Umbilical cord (tissue), 2 donors: ENCODE results near the gene ZNF682. TPM values are rescaled to one million over a fixed set of nuclear protein-coding genes. Genes with fewer than 3 reads are reported as not detected.
"Not testable (repeated sequence)": the region's sequence is repeated elsewhere in the genome, so short reads cannot be mapped to it uniquely, and the experiment has no call there.

Experiments
- DNase-seq: peaks from one replicate; pipeline ENCODE4 v3.0.0-alpha.2; 2015; ENCODE audit warnings: low spot score
- total RNA-seq: library from RNA; depleted of rRNA; stranded (reverse); fragments of >200 nt; gene quantifications from one replicate; pipeline ENCODE4 v1.2.3, GENCODE V29; 2014; ENCODE audit warnings: low replicate concordance; ENCODE audit not compliant: insufficient read depth

Gene ZNF682
- 8.9 TPM for total RNA-seq

GRCh38 chr19:20039203-20039723 is at the start of gene ZNF682:
ZNF682 (minus strand) TSS chr19:20039505; CDS start chr19:20039345, 160 bp downstream.
- peak; percentile 99 for DNase-seq

GRCh38 chr19:20082876-20083275 is 43.6 kb upstream of the ZNF682 start:
- DNase-seq: not testable (repeated sequence)

- DNase-seq: not testable (repeated sequence)
These were observed 43.0 kb upstream of the ZNF682 start for GRCh38 chr19:20082232-20082833.

DNA sequence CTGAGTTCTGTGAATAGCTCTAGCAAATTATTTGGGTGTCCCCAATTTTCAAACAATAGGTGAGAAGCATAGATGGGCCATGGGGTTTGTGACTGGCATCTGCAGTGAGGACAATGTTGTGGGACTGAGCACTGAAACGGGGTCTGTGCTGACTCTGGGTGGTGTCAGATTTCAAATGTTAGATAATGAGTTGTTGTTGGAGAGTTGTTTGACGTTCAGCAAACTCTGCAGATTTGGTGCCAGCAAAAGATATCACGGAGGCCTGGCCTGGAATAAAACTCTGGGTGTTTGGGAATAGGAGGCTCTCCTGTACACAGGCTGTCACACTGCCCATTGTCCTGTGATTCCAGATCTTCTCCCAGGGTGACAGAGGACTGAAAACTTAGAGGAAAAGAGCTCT is 41.4 kb upstream of the ZNF682 start:
- DNase-seq: no peak

GRCh38 chr19:20079476-20079875 is 40.2 kb upstream of the ZNF682 start:
- peak; percentile 37 for DNase-seq

GRCh38 chr19:20078581-20079031 is 39.3 kb upstream of the ZNF682 start:
- peak; percentile 50 for DNase-seq

GRCh38 chr19:20077791-20078463 is 38.6 kb upstream of the ZNF682 start, which contains the start of gene ZNF90:
ZNF90 (plus strand) TSS chr19:20078000; CDS start chr19:20078133, 133 bp downstream.
- peak; percentile 99 for DNase-seq

DNA sequence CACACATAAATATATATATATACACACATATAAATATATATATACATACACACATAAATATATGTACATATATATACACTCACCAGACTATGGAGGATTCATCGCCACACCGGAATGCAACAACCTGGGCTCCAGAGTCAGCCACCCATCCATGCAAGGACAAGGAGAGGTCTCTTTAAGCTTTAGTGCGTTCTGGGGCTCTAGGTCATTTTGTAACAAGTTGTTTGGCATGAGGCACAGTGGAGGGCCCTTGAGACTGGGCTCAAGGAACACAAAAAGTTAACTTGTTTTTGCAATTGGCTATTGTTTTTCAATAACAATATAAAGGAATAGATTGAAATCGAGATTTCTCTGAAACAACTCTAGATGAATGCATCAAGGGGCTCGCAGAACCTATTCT is 33.6 kb upstream of the ZNF682 start:
- DNase-seq: no peak

GRCh38 chr19:20070691-20071090 is 31.4 kb upstream of the ZNF682 start:
- DNase-seq: no peak

DNA sequence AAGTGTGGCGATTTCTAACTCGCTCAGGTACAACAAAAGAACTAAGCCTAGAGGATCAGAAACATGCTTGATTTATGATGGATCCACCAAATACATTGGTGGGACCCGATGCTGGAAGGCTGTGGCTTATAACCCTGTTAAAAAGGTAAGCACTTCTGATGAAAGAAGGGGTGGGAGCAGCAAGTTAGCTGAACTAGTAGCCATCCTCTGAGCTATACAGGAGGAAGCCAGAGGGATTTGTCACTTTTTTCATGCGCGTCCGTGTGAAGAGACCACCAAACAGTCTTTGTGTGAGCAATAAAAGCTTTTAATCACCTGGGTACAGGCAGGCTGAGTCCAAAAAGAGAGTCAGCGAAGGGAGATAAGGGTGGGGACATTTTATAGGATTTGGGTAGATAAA is 29.3 kb upstream of the ZNF682 start:
- not testable (repeated sequence) for DNase-seq

DNA sequence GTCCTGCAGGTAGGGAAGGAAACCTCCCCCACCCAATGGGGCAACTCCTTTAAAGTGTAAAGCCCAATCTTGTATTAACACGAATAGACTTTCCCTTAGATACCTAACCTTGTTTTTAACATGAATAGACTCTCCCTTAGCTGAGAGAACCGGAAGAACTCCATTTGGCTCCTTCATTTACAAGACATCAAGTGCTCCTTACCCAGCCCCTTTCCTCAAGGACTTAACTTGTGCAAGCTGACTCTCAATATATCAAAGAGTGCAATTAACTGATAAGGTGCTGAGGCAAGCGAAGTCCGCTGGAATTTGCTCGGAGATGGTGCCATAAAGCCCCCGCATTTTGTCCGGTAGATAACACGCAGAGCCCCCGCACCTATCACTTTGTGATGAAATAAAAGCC is 28.6 kb upstream of the ZNF682 start:
- DNase-seq: no peak

DNA sequence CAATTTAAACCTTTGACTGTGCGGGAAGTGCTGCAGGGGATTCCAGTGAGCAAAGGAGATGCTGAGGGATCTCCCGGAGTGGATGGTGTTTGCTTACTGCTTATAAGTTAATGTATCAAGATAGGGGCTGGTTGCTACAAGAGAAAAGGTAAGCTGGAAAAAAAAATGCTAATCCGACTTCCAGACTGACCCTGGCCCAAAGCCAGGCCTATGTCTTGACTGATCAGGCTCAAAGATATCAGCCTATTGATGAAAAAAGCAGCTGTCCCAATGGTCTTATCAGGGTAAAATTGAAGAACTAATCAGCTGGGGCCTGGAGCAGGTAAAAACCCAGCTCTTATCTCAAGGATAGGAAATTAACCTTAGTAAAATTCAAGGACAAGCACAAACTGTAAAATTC is 27.6 kb upstream of the ZNF682 start:
- no peak for DNase-seq

DNA sequence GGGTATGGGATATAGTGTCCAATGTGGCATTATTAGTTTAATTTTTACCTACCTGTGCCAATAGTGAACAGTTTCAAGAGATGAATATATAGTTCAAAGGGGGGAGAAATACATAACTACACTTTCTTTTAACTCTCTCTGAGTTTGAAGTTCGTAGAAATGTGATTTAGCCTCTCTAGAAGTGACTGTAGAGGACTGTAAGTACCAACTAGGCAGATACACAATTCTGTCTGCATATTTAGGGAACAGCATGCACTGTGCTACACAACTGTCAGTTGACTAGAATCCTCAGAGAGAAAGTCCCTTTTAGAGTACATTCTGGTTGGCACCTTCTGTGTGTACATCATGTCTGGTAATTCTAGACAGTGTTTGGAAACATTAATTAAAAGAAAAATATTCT is 21.0 kb upstream of the ZNF682 start:
- no peak for DNase-seq

DNA sequence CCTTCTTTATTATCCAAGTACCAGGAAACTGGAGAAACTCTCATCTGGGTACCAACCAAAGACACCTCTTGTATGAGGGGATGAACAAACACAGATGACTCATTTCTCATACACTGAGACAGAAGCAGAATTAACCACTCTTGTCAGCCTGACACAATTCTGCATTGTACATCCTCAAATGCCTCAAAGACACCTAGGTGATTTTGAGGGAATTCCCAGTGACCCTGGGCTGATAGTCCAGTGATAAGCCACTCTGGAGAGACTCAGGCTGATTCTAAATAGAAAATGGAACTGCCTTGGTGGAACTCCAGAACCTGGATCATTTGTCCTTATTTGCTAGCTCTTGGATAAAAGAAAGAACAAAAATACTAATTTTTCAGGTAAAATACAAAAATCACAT is 19.4 kb upstream of the ZNF682 start:
- DNase-seq: not testable (repeated sequence)

DNA sequence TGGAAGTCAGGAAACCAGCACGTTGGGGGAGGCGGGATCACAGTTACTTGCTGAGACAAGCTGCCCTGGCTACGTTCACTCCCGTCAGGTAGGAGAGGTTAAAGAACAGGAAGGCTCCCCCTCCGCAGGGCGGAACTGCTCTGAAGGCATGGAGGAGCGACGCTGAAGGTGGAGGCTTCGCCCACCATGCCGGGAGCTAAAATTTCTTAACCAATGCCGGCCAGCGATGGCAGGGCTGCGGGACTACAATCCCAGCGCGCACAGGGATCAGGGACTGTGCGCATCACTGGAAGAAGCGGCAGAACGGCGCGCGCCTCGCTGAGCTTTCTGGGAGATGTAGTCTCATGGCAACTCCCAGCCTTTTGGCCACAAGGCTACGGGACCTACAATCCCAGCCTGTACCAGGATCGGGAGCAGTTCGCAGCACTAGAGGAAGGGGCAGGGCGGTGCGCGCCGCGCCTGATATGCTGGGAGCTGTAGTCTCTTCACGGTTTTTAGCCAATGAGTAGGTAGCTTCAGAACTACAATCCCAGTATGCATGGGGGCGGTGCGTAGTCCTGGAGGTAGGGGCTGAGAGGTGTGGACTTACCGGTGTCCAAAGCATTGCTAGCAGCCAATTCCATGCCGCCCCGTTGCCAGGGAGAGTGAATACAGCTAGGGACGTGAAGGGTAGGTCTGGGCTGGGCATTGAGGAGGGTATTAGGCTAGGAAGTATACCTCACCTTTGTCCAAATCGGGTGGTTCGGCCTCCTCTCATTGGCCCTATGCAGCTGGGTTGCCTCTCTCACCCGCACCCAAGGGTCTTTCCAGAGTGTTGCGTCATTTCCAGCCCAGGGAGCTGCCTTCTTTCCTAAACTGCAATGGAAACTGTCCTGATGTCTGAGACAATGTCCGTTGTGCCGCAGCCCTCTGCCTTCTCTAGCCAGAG is 12.8 kb upstream of the ZNF682 start:
- peak; percentile 98 for DNase-seq

GRCh38 chr19:20045742-20046141 is 6.4 kb upstream of the ZNF682 start:
- not testable (repeated sequence) for DNase-seq

- no peak for DNase-seq
These were observed 5.4 kb upstream of the ZNF682 start for GRCh38 chr19:20044663-20045062.

- no peak for DNase-seq
These were observed 725 bp downstream of the ZNF682 start for GRCh38 chr19:20038358-20039202.

DNA sequence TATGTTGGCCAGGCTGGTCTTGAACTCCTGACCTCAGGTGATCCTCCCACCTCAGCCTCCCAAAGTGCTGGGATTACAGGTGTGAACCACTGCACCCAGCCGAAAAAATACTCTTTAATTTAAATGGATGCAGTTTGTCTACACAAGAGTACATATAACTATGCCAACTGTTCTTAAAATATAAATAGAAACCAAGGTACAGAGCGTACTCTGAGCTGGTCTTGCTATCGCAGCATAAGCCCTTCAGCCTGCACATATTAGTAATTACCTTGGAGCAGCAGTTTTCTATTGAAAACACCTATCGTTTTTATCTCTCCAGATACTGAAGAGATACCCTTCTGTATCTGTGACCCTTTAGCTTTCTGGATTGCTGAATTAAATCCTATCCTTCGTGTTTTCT is 3.4 kb downstream of the ZNF682 start:
- DNase-seq: no peak

- no peak for DNase-seq
These were observed 10.7 kb downstream of the ZNF682 start for GRCh38 chr19:20028611-20029010.

GRCh38 chr19:20005741-20006140 is 33.6 kb downstream of the ZNF682 start:
- no peak for DNase-seq
